OCI-LY3 (cell line): Measurements from ENCODE around the gene FBXL20.

Experiments
- H2AFZ ChIP-seq: fragments of 200-600, 300-600 bp; shearing (Covaris generic); 2 replicates; pipeline ENCODE4 v1.6.0; 2014; ENCODE audit warnings: antibody characterized with exemption, low read depth, low read length
- H3K27ac ChIP-seq: fragments of 200-600, 300-600 bp; sonication (generic); 2 replicates; pipeline ENCODE4 v1.5.1; 2014; ENCODE audit warnings: mild to moderate bottlenecking, low read length, moderate library complexity, mixed read lengths
- H3K27me3 ChIP-seq: fragments of 200-600, 300-600 bp; sonication (generic); 2 replicates; pipeline ENCODE4 v1.6.1; 2014; ENCODE audit warnings: low read depth, low read length, mixed read lengths
- H3K36me3 ChIP-seq: fragments of 200-600, 300-600 bp; sonication (generic); replicated peaks from 2 replicates; pipeline ENCODE3; 2014; ENCODE audit warnings: low read depth, low read length, mixed read lengths
- H3K4me1 ChIP-seq: fragments of 300-600, 200-600 bp; sonication (generic); 2 replicates; pipeline ENCODE4 v1.6.1; 2014; ENCODE audit warnings: low read length, mixed read lengths
- H3K4me2 ChIP-seq: fragments of 200-600, 300-600 bp; sonication (generic); 2 replicates; pipeline ENCODE4 v1.6.1; 2014; ENCODE audit warnings: low read length, mixed read lengths
- H3K4me3 ChIP-seq: fragments of 300-600, 200-600 bp; sonication (generic); 2 replicates; pipeline ENCODE4 v1.5.1; 2014; ENCODE audit warnings: antibody characterized with exemption, mild to moderate bottlenecking, low read length, moderate library complexity
- H3K79me2 ChIP-seq: fragments of 300-600, 200-600 bp; shearing (Covaris generic); 2 replicates; pipeline ENCODE4 v1.6.1; 2014; ENCODE audit warnings: mild to moderate bottlenecking, low read length, mixed read lengths
- H3K9ac ChIP-seq: fragments of 300-600, 200-600 bp; shearing (Covaris generic); 2 replicates; pipeline ENCODE4 v1.6.0; 2014; ENCODE audit warnings: mild to moderate bottlenecking, low read length, moderate library complexity
- H3K9me3 ChIP-seq: fragments of 200-600, 300-600 bp; shearing (Covaris generic); 2 replicates; pipeline ENCODE4 v1.6.1; 2014; ENCODE audit warnings: low read length, mixed read lengths; ENCODE audit not compliant: insufficient read depth
- H4K20me1 ChIP-seq: fragments of 200-600, 300-600 bp; sonication (generic); 2 replicates; pipeline ENCODE4 v1.6.1; 2016; ENCODE audit warnings: low read length, mixed read lengths; ENCODE audit not compliant: insufficient read depth
- CTCF ChIP-seq: fragments of 200-600, 300-600 bp; sonication (generic); IDR thresholded peaks from 2 replicates; pipeline ENCODE4 v1.5.1; 2014; ENCODE audit warnings: antibody characterized with exemption, low read length, low read depth
- EZH2phosphoT487 ChIP-seq: fragments of 200-600 bp; shearing (Covaris generic); IDR thresholded peaks from 2 replicates; pipeline ENCODE4 v1.6.1; 2018; ENCODE audit warnings: antibody characterized with exemption, mixed run types, low read depth

FBXL20 gene

GRCh38 chr17:39223907-39224777 lies 177.3 kb downstream of the FBXL20 start:
- no peak overlapping the region for H3K4me3 ChIP-seq
- no peak overlapping the region for H3K9ac ChIP-seq
- peaks cover 5% of the 10 kb centered on the region for H3K27me3 ChIP-seq
- no peak overlapping the region for H3K27ac ChIP-seq
- no peaks in the 10 kb centered on the region for H3K36me3 ChIP-seq
- no peak overlapping the region for H2AFZ ChIP-seq
- H3K79me2 ChIP-seq: no peaks in the 10 kb centered on the region
- H4K20me1 ChIP-seq: no peaks in the 10 kb centered on the region
- no peaks in the 10 kb centered on the region for H3K9me3 ChIP-seq
- H3K4me1 ChIP-seq: no peaks in the 10 kb centered on the region
- TF ChIP-seq CTCF: no peak
- no peak overlapping the region for H3K4me2 ChIP-seq

DNA sequence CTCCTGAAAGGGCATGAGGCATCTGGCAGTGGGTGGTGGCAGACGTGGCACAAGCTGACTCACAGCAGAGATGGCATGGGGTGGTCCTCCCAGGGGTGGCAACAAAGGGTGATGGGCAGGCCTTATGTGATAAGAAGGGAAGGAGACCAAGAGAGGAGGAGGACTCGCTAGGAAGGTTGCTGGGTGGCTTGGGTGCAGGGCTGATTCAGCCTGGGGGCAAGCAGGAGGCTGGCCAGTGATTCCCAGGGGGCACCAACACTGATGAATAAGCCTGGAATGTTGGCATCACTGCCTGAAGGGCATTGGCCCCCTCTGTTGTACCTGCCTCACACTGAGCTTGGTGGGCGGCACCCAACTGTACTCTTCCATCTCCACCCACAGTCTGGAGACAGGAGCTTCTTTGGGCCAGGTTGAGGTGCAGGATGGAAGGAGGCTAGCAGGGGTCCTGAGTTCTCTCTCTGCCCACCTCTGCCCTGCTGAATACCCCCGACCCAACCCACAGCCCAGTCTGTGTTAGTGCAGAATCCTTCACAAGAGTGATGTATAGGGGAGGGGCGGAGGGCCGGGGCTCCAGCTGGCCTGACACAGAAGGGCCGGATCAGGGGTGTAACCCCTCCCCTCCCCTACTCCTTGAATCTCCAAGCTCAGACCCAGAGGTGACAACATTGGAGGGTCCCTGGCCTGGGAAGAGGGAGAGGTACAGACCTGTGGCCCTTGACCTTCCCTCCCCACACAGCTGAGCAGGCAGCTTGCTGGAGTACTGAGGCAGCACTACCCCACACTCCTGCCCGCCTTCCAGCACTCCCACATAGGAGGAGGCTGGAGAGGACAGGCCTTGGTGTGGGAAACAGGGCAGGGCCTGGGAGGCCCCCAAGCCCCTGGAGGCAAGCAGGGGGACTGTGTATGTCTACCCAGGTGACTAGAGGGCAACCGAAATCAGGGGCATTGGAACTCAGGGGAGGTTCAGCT lies 178.3 kb downstream of the FBXL20 start:
- no peak overlapping the region for H3K4me2 ChIP-seq
- H3K9me3 ChIP-seq: no peaks in the 10 kb centered on the region
- no peaks in the 10 kb centered on the region for H3K36me3 ChIP-seq
- H3K9ac ChIP-seq: no peak overlapping the region
- no peak overlapping the region for H2AFZ ChIP-seq
- TF ChIP-seq EZH2phosphoT487: no peak
- TF ChIP-seq CTCF: no peak
- no peak overlapping the region for H3K27ac ChIP-seq
- no peaks in the 10 kb centered on the region for H3K4me1 ChIP-seq
- H3K27me3 ChIP-seq: peaks cover 10% of the 10 kb centered on the region
- H3K79me2 ChIP-seq: no peaks in the 10 kb centered on the region
- no peaks in the 10 kb centered on the region for H4K20me1 ChIP-seq
- no peak overlapping the region for H3K4me3 ChIP-seq

GRCh38 chr17:39222151-39222550 lies 179.3 kb downstream of the FBXL20 start:
- Histone ChIP-seq H4K20me1 (no peaks in the 10 kb centered on the region), H3K9ac (no peak overlapping the region), H2AFZ (no peak overlapping the region), H3K27ac (no peak overlapping the region), H3K4me1 (no peaks in the 10 kb centered on the region), H3K79me2 (no peaks in the 10 kb centered on the region), H3K36me3 (no peaks in the 10 kb centered on the region), H3K4me3 (no peak overlapping the region), H3K9me3 (no peaks in the 10 kb centered on the region), H3K4me2 (no peak overlapping the region), H3K27me3 (peaks cover 10% of the 10 kb centered on the region)
- no peak for TF ChIP-seq CTCF

GRCh38 chr17:39221572-39221971 lies 179.9 kb downstream of the FBXL20 start:
- no peak overlapping the region for H3K4me2 ChIP-seq
- H3K27ac ChIP-seq: no peak overlapping the region
- no peaks in the 10 kb centered on the region for H3K9me3 ChIP-seq
- no peak overlapping the region for H2AFZ ChIP-seq
- H4K20me1 ChIP-seq: no peaks in the 10 kb centered on the region
- no peak overlapping the region for H3K4me3 ChIP-seq
- no peaks in the 10 kb centered on the region for H3K4me1 ChIP-seq
- TF ChIP-seq EZH2phosphoT487: no peak
- TF ChIP-seq CTCF: no peak
- H3K9ac ChIP-seq: no peak overlapping the region
- H3K79me2 ChIP-seq: no peaks in the 10 kb centered on the region
- H3K27me3 ChIP-seq: peaks cover 10% of the 10 kb centered on the region
- H3K36me3 ChIP-seq: no peaks in the 10 kb centered on the region
